ENCODE data around the gene ANXA8.
"Not testable (repeated sequence)": the region's sequence is repeated elsewhere in the genome, so short reads cannot be mapped to it uniquely, and the experiment has no call there.

The ANXA8 gene

GRCh38 chr10:47465216-47465917 is 18.5 kb downstream of the ANXA8 start:
- in situ Hi-C loops (cut with HindIII; ENCODE audit: low sequenced_read_pairs) = not testable (repeated sequence)

DNA sequence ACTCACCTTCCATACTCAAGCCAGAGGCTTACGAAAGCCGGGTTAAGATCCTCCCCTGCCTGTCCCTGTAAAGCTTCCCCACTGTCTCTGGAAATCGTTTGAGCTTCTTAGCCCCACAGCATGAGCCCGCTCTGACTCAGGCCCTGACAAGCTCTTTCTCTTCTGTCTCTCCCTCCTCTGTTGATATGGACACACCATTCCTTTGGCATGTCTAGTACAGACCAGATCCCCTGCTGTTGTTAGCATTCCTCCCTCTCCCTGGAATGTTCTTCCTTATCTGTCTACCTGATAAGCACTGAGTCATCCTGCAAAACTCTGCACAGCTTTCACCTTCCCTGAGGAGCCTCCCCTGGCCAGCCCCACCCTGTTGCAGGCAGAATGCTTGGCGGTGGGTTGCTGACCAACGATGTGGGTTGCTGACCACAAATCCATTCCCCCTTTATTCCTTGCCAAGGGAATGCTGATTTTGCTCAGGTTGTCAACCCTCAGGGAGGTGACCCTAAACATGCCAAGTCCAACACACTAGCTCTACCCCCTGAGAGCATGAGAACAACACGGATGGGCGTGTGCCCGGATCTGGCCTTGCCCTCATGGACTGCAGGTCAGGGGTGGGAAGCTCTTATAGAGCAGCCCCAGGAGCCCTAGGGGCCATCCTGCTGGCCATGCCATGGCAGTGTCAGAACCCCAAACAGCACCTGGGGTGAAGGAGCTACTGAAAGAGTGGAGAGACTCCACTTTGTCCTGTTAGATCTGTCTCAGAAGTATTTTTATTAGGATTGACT is 21.1 kb downstream of the ANXA8 start:
- in situ Hi-C loops (cut with HindIII; ENCODE audit: low sequenced_read_pairs) = not testable (repeated sequence)

DNA sequence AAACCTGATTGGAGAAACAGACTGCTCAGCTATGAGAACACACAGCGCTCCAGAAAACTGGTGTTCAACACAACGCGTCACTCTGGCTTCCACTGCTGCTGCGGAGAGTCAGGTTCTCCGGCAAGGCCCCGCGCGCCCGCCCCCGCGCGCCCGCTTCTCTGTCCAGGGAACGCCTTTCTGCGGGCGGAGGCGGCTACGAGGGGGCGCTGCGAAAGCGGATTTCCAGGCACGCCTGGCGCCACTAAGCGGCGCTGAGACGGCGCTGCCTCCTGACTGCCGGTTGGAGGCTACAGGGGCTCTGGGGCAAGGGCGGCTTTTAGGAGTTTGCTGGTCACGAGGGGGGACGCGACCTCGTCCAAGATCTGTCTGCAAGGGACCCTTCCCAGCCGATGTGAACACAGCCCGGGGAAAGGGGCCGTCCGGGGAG is 22.6 kb downstream of the ANXA8 start:
- in situ Hi-C loops (cut with HindIII; ENCODE audit: low sequenced_read_pairs) = not testable (repeated sequence)

DNA sequence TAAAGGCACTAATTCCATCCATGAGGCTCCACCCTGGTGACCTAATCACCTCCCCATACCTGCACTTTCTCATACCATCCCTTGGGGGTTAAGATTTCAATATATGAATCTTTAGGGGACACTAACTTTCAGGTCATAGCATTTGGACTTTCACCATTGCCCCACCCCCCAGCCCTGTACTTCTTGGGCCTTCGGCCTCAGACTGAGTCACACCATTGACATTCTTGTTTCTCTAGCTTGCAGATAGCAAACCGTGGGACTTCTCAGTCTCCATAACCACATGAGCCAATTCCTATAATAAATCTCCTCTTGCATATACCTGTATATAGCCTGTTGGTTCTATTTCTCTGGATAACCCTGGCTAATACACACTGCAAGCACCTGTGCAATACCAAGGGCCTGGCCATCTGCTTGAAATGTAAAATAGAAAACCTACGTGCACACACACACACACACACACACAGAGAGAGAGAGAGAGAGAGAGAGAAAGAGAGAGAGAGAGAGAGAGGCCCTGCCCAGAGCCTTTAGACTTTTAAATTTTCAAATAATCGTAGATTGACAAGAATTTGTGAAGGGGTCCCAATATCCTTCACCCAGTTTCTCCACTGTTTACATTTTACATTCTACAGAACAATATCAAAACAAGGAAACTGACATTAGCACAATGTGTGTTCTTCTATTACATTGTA is 25.3 kb downstream of the ANXA8 start:
- in situ Hi-C loops (cut with HindIII; ENCODE audit: low sequenced_read_pairs) = no loop called here

DNA sequence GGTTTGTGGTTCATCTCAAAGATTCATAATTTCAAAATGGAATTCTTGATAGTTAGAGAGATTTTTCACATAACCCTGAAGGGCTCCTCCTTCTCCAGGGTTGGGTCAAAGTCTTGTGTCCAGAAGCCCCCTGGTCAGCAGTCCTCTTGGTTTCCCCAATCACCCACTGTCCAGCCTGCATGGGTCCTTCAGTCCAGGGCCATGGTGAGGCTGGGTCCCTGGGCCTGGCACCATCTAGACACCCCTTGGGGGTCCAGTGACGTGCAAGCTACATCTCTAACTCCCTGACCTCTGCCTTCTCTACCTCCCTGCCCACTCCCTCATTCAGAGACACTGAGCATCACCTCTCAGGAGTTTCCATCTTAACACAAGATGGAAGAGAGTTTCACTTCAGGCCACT is 26.1 kb downstream of the ANXA8 start:
- in situ Hi-C loops (cut with HindIII; ENCODE audit: low sequenced_read_pairs) = no loop called here

DNA sequence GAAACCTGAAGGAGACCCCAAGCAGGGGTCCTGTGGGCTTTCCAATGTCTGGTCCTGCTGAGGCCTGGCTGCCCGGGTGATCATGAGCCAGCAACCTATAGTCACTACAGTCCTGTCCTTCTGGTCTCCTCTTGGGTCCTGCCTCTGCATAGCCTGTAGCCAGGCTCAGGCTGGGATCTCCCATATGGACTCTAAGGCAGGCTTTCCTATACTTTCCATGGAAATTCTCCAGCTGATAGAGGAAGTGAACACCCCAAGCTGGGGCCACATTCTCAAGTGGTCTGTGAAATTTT is 26.4 kb downstream of the ANXA8 start:
- in situ Hi-C loops (cut with HindIII; ENCODE audit: low sequenced_read_pairs) = no loop called here

- in situ Hi-C loops (cut with HindIII; ENCODE audit: low sequenced_read_pairs) = no loop called here
Measured at GRCh38 chr10:47456794-47457527, 27.0 kb downstream of the ANXA8 start.

- in situ Hi-C loops (cut with HindIII; ENCODE audit: low sequenced_read_pairs) = no loop called here
Measured at GRCh38 chr10:47456079-47456785, 27.7 kb downstream of the ANXA8 start.

- in situ Hi-C loops (cut with HindIII; ENCODE audit: low sequenced_read_pairs) = not testable (repeated sequence)
Measured at GRCh38 chr10:47455350-47456078, 28.4 kb downstream of the ANXA8 start.

DNA sequence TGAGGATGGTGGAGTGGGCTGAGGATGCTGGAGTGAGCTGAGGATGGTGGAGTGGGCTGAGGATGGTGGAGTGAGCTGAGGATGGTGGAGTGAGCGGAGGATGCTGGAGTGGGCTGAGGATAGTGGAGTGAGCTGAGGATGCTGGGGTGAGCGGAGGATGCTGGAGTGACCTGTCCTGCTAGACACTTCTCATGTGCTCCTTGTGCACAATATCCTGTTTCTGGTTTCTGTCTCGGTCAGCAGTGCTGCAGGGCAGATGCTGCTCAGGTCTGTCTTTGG is 29.2 kb downstream of the ANXA8 start:
- in situ Hi-C loops (cut with HindIII; ENCODE audit: low sequenced_read_pairs) = no loop called here

DNA sequence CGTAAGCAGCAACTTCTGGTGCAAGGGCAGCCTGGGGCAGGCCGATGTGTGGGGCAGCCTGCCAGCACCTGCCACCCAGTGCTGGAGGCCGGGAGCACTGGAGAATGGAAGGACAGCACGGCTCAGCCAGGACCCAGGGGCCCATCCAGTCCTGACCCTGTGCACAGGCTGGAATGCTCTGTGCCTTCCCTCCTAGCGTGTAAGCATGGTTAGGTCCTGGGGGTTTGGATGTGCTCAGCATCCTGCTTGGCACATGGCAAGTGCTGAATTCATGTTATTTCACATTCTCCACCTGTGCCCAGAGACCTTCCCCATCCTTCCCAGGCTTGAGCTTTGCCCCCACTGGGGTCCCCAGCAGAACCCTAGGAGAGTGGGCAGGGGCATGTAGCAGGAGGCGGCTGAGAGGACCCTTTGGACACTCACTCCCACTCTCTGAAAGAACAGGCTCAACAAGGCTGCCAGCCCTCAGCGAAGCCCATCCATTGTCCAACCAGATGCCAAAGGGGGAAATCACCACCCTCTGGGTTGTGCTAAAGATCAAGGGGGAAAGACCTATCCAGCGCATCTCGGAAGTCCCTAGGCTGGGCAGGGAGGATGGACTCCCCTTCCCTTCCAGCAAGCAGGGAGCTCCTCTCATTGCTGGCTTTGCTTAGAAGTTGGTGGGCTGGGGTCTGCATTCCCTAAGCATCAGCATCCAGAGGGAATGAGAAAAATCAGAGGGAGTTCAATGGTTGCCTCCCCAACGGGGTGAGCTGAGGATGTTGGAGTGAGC is 29.7 kb downstream of the ANXA8 start:
- in situ Hi-C loops (cut with HindIII; ENCODE audit: low sequenced_read_pairs) = no loop called here

DNA sequence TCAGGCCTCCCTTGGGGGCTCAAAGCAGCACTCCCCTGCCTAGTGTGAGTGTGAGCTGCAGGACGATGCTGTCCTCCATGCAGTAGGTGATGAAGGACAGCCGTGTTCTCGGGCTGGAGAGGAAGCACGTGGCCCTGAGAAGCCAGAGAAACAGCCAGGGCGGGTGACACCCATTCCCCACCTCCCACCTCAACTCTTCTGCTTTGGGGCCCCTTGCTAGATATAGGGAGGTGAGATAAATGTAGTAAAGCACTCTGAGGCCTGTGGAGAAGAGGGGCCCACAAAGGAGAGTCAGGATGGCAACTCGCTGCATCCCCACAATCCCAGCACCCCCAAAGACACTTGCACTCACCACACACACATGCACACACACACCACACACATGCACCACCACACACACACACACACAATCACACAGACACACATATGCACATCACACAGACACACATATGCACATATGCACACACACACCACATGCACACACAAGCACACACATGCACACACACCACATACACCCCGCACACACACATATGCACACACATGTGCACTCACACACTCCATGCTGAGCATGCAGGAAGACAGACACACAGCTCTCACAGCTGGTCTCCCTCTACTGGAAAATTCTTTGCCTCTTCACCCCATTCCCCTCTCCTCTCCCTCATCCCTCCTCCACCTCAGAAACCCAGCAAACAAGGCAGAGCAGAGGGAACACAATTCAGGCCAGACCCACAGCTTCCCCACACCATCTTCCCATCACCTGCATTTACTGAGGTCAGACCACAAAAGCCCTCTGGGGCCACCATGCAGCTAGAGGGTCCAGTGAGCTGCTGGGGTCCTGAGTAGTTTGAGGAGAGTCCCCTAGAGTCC is 30.5 kb downstream of the ANXA8 start:
- in situ Hi-C loops (cut with HindIII; ENCODE audit: low sequenced_read_pairs) = no loop called here

DNA sequence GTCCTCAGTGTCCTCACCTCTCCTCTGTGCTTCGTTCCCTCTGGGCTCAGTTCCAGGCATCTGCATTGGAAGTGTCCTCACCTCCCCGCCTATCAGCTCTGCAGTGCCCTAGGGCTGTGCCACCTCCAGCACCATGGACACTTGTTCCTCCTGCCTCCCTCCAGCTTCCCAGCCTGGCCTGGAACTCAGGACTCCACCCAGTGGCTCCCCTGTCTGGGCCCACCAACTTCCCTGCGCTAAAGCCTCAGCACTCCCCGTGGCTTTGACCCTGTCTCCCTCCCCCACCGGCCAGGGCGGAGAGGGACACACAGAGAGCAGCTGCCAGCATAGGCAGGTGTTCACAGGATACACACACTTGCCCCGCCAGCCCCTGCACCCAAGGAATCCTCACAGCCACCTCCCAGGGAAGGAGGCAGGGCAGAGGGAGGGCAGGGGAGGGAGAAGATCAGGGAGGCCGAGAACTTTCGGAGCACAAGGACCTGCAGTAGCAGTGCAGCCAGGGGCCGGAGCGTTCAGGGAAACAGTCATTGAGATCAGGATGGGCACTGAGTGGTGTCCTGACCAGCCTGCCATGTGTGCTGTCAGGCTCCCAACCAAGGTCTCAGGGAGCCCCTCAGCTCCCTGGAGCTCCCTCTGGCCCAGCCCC is 31.3 kb downstream of the ANXA8 start:
- in situ Hi-C loops (cut with HindIII; ENCODE audit: low sequenced_read_pairs) = no loop called here

- in situ Hi-C loops (cut with HindIII; ENCODE audit: low sequenced_read_pairs) = no loop called here
Measured at GRCh38 chr10:47451998-47452494, 31.9 kb downstream of the ANXA8 start.

- in situ Hi-C loops (cut with HindIII; ENCODE audit: low sequenced_read_pairs) = no loop called here
Measured at GRCh38 chr10:47451273-47451997, 32.5 kb downstream of the ANXA8 start.

GRCh38 chr10:47450442-47450841 is 33.5 kb downstream of the ANXA8 start:
- in situ Hi-C loops (cut with HindIII; ENCODE audit: low sequenced_read_pairs) = no loop called here

DNA sequence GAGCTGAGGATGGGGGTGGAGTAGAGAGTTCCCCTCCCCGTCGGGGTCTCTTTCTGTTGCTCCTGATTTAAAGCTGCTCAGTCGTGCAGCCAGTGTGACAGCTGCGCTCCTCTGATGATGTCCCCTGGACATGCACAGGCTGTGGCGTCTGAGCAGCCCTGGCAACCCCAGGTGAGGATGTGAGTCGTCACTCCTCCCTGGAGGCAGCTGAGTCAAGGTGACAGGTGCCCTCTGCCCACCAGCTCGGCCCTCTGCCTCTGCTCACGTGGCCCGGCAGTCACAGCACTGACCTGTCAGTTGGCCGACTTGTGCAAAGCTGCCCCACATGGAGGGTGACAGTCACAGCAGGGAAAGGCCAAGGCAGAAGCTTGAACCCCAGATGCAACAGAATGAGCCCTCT is 33.9 kb downstream of the ANXA8 start:
- in situ Hi-C loops (cut with HindIII; ENCODE audit: low sequenced_read_pairs) = no loop called here

Measured in DLD1 (cell line).